Fibroblast of lung (primary cell): ENCODE data around the gene KIZ.

Experiments
- CTCF ChIP-seq, 2 donors: IDR thresholded peaks in 1 of 2; conservative IDR thresholded peaks in 1 of 2; 1 replicate in 1 of 2; 2 replicates in 1 of 2; pipeline ENCODE4 v1.5.1; 2011 to 2012; ENCODE audit warnings: low read length in 2 of 2, control low read depth in 1 of 2, inconsistent platforms in 1 of 2, low read depth in 1 of 2, mild to moderate bottlenecking in 1 of 2
- EZH2 ChIP-seq: IDR thresholded peaks from 2 replicates; pipeline ENCODE4 v1.5.1; 2012; ENCODE audit warnings: low read length, control low read depth, mild to moderate bottlenecking; ENCODE audit errors: missing control alignments

GRCh38 chr20:21149344-21149743 lies 23.5 kb downstream of the KIZ start:
- no peak for TF ChIP-seq CTCF (conservative IDR thresholded peaks at IDR 0.05 in 1 of 2, IDR thresholded peaks at IDR 0.05 in 1 of 2; ENCODE audit: low read depth in 1 of 2, low read length in 2 of 2)
- TF ChIP-seq EZH2 = no peak
